Stimulated activated CD8-positive, alpha-beta memory T cell treated with anti-CD3 and anti-CD28 coated beads, Interleukin-4, amount 100 ng/mL, for 4 hours (primary cell): ENCODE results near the gene KRTAP10-9.
"Not testable (repeated sequence)": the region's sequence is repeated elsewhere in the genome, so short reads cannot be mapped to it uniquely, and the experiment has no call there.

Experiments used
- DNase-seq, 2 donors: peaks; one replicate each; pipeline ENCODE4 v3.0.0-alpha.2; 2020; ENCODE audit warnings: low read depth in 2 of 2, low spot score in 1 of 2

KRTAP10-9 gene

GRCh38 chr21:44638506-44639330 lies 11.8 kb downstream of the KRTAP10-9 start:
- DNase-seq: not testable (repeated sequence)

DNA sequence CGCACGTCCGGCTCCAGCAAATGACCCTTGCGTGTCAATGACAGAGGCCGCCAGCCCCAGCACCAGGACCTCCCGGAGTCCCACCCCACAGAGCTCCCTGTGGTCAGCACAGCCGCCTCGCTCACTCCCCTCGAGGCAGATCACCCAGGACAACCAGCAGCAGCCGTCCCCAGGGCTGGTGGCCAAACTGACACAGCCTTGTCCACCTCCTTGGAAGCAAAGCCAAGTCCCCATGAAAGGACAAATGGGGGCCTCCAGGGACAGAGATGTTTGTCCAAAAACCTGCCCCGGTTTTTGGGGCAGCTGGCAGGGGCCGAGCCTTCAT lies 12.4 kb downstream of the KRTAP10-9 start:
- DNase-seq: no peak

DNA sequence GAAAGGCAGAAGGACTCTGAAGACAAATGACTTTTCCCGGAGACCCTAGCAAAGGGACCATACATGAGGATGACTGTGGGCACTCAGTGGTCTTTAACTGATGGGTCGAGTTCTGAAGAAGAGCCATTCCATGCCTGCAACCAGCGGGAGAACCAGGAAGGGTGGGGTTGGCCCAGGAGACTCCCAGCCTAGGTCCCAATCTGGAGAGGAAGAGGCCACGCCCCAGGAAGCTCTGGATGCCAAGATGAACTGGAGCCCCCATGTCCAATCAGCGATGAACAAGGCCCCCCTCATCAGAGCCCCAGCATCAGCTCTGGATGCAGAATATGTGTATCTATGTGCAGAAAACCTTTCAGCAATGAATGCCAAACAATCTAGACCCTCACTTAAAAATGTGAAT lies 13.9 kb downstream of the KRTAP10-9 start:
- DNase-seq: no peak

GRCh38 chr21:44643741-44644310 lies 16.9 kb downstream of the KRTAP10-9 start:
- no peak for DNase-seq

DNA sequence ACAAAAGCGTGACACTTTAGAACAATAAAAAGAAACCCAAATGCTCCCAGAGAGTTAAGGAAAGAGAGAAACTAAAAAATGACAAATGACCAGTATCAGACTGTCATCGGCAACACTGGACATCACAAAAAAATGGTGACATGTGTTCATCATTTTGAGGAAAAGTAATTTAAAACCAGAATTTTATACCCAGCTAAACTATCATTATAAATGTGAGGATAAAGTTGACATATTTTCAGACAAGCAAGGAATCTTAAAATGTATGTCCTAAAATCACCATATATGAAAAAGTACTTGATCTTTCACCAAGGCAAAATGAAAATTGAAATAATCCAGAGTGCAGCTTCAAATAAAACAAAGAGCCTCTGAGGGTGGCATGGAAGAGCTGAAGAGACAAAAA lies 18.0 kb downstream of the KRTAP10-9 start:
- DNase-seq: no peak

- DNase-seq: not testable (repeated sequence)
Measured at GRCh38 chr21:44646366-44647221, 19.7 kb downstream of the KRTAP10-9 start, which contains the start of gene KRTAP10-11. Gene KRTAP10-11 (plus strand): TSS chr21:44646414. CDS start chr21:44646459, 45 bp downstream.

- DNase-seq: no peak
Measured at GRCh38 chr21:44647222-44647552, 20.3 kb downstream of the KRTAP10-9 start.

DNA sequence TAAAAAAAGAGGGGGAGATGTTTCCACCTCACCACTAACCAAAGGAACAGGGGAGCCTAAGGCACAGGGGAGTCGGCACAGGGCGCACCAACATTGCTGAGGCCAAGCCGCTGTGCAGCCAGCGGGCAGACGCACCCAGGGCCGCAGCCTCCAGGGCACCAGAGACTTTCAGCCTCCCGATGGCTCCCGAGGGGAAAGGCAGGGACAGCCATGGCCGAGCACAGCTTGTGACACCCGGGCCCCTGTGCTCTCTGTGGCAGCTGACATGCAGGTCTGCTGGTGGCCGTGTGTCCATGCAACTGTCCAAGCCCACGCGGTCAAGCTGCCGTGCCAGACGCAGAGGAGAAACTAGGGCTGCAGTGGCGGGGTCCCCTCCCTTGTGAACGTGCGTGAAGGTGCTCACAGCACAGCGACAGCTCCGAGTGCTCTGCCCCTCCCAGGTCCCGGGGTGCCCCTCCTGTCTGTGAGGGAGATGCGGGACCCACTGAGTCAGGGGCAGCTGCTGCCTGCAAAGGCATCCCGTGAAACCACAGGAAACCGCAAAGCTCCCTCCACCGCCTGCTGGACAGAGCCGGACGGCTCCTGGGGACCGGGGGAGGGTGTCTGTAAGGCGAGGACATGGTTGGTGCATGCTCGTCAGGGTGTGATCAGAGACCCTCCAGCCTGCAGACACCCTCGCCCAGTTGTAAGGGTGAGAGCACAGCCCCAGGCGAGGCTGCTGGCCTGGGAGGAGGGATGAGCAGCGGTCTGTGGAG lies 21.8 kb downstream of the KRTAP10-9 start:
- no peak for DNase-seq

- no peak for DNase-seq
Measured at GRCh38 chr21:44649521-44650100, 22.7 kb downstream of the KRTAP10-9 start.

DNA sequence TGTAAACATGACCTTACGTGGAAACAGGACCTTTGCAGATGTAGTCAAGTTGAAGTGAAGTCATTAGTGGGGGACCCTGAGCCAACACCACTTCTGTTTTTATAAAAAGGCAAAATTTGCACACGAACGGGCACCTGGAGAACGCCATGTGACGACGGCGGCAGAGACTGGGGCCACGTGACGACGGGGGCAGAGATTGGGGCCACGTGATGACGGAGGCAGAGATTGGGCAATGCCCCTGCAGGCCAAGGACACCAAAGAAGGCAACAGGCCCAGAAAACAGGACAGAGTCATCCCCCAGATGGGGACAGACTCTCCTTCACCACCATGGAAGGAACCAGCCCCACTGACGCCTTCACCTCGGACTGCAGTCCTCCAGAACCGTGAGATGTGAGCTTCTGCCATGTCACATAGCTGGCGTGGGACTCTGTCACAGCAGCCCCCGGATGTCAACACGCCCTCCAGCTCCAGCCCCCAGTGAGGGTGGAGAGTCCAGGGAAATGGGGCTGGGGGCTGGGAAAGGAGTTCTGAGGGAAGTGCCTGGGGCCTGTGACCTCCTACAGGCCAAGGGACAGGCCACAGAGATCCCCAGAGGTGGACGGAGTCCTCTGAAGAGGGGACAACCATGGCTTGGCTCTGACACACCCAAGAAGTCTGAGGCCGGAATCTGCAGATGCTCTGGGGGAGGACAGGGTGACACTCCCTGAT lies 23.5 kb downstream of the KRTAP10-9 start:
- DNase-seq: no peak

DNA sequence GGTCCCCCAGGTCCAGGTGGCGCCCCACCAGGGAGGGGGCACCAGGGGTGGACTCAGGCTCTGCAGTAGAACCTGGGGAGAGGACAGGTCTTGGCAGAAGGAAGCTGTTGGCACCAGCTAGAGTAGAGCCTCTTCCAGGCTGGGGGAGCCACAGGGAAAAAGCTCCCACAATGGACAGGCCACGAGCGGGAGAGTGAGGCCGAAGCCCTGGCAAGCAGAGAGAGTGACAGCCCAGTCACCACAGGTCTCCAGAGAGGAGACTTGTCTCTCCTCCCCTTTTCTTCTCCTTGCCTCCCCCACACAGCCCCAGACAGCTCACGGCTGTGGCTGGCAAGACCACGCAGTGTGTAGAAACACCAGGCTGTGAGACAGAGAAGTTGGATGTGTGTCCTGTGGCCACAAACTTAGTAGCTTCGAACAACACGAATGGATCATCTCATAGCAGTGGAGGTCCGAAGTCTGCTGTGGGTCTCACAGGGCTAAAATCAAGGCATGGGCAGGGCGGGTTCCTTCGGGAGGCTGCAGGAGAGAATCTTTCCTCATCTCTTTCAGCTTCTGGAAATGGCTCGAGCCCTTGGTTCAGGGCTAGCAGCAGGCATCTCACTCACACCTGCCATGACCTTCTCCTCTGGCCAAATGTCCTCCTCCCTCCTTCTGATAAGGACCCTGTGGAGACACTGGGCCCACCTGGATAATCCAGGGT lies 24.2 kb downstream of the KRTAP10-9 start:
- DNase-seq: no peak

DNA sequence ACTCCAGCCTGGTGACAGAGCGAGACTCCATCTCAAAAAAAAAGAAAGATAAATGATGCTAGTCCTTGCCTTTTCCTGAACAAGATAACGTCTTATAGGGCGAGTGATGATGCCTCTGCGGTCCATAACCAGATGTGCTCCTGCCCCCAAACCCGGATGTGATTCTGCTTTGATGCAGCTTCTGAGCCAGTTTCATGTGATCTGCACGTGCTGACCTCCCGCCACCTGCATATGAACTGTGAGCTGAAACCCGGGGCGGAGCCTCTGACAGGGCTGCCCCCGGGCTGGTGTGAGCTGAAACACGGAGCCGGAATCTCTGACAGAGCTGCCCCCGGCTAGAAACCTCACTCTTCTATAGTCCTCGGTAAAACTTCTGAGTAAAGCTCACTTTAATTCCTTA lies 26.2 kb downstream of the KRTAP10-9 start:
- DNase-seq: no peak

DNA sequence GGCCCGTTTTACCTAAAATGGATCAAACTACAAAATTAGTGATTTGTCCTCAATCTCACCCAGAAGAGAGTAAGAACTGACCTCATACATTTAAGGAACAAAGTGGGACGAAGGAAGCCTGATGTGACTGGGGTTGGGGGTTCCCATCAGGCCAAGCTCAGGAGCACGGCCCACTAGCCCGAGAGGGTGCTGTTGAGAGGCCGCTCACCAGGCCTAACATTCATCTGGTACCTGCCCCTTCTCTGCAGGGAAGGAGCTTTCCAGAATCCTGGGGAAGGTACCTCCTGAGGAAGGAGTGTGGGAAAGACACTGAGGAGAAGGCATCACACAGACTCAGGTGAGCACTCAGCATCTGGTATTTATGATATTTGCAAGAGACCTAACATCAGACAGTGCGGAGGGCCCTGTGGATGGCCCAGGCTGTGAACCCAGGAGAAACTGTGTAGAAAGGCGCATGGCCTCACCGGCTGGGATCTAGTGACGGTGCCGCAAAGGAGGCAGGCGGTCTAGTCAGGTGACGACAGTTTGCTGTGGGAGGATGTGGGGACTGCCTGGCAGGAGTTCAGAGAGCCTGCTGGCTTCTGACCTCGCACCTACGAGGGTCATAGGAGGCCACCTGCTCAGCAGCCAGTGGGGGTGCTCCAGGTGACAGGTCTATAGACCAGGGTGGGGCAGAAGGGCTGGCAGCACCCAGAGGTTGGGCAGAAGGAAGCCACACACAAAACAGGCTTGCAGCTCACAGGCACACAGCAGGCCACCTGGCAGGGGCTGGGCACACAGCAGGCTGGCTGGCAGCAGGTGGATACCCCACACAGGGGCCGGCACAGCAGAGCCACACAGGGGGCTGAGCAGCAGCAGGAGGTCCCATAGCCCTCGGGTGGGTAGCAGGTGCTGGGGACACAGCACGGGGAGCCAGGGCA lies 27.0 kb downstream of the KRTAP10-9 start:
- DNase-seq: no peak

- no peak for DNase-seq
Measured at GRCh38 chr21:44654576-44655175, 27.8 kb downstream of the KRTAP10-9 start, which contains the start of gene KRTAP12-4. Gene KRTAP12-4 (minus strand): TSS chr21:44654659. CDS start chr21:44654614, 45 bp downstream.

DNA sequence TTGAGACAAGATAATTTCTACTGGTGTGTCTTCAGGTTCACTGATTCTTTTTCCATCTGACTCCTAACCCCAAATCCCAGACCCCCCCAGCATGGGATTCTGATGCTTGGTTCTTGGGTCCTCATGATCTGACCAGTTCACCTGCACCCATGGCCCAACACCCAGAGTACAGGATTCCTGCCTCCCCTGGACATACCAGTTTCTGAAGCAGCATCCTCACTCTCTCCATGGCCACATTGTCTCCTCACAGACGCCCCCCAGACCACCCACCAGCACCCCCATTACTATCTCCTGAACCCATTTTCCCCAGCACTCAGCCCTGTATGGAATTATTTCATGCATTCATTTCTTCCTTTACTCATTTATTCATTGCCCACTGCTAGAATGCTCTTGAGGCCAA lies 30.0 kb downstream of the KRTAP10-9 start:
- DNase-seq: no peak

DNA sequence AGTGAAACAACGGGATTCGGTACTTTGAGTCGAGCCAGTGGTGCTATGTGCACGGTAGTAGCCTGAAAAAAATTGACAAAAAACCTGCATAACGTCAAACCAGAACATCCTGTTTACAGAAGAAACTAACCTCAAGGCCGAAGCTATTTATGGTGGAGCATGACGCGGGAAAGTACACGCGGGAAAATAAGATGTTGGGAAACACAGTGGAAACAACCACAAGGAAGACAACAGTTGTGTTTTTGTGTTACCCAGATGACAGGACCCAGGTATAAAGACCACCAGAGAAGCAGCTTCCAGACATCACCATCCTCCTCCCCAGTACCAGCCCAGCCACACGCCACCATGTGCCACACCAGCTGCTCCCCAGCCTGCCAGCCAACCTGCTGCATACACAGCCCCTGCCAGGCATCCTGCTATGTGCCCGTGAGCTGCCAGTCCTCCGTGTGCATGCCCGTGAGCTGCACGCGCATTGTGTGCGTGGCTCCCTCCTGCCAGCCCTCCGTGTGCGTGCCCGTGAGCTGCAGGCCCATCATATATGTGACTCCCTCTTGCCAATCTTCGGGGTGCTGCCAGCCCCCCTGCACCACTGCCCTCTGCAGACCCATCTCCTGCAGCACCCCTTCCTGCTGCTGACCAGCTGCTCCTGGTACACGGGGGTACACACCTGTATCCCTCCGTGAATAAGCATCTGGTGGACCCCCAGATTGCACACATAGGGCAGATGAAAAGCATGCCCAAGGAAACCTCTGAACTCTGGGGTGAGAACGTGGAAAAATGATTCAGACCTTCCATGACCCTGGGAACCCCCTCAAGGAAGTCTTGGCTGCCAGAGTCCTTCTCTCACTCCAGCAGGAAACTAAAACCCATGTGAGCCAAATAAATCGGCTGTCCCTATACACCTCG lies 31.0 kb downstream of the KRTAP10-9 start, which contains the start of gene KRTAP12-3:
TSS of gene KRTAP12-3 (plus strand) at position 298 of the 906 bp plus-strand sequence. CDS start at position 346, 48 bp downstream.
- no peak for DNase-seq

GRCh38 chr21:44658541-44658910 lies 31.6 kb downstream of the KRTAP10-9 start:
- no peak for DNase-seq
